Measurements from ENCODE around the gene IFNL4.
"Not testable (repeated sequence)": the region's sequence is repeated elsewhere in the genome, so short reads cannot be mapped to it uniquely, and the experiment has no call there.

Gene IFNL4

GRCh38 chr19:39257227-39257626, 8.6 kb upstream of the IFNL4 start:
- ATAC-seq = no peak

GRCh38 chr19:39254531-39255345, 6.1 kb upstream of the IFNL4 start:
- DNase-seq (no peak), ATAC-seq (no peak)

More at GRCh38 chr19:39257227-39257626, 8.6 kb upstream of the IFNL4 start:
- no peak for DNase-seq

DNA sequence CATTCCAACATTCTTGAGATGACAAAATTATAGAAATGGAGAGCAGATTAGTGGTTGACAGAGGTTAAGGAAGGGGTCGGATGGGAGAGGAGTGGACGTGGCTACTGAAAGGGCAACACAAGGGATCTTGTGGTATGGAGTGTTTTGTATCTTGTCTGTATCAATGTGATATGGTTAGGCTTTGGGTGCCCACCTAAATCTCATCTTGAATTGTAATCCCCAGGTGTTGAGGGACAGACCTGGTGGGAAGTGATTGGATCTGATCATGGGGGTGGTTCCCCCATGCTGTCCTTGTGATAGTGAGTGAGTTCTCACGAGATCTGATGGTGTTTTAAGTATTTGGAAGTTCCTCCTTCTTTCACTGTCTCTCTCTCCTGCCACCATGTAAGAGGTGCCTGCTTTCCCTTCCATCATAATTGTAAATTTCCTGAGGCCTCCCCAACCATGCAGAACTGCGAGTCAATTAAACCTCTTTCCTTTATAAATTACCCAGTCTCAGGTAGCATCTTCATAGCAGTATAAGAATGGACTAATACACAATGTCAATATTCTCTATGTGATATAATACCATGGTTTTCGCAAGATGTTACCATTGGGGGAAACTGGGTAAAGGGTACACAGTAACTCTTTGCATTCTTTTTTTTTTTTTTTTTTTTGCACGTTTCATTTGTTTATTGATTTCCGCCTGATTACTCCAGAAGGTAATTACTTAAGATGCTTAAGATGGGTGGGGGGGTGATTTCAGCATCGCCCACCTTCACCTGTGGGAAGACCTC, 4.9 kb upstream of the IFNL4 start:
- DNase-seq = no peak
- no peak for ATAC-seq

- ATAC-seq = no peak
- no peak for DNase-seq
Observed at GRCh38 chr19:39252458-39252857, 3.8 kb upstream of the IFNL4 start.

GRCh38 chr19:39251846-39252245, 3.2 kb upstream of the IFNL4 start:
- ATAC-seq (no peak), DNase-seq (no peak)

DNA sequence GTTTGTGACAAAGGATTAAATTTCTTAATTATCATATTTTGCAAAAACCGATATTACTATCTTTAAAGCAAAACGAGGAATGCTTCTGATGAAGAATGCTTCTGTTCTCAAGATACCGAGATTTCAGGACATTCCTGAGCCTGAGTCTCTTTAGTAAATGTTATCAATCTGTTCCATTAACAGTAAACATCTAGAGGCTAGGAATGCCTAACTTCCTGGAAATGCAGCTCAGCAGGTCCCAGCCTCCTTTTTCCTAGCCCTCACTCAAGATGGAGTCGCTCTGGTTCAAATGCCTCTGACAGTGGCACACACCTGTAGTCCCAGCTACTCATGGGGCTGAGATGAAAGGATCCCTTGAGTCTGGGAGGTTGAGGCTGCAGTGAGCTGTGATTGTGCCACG, 2.4 kb upstream of the IFNL4 start:
- ATAC-seq (no peak), DNase-seq (no peak)

GRCh38 chr19:39247701-39248664, 673 bp downstream of the IFNL4 start:
- DNase-seq = no peak
- peak; percentile 19 for ATAC-seq

DNA sequence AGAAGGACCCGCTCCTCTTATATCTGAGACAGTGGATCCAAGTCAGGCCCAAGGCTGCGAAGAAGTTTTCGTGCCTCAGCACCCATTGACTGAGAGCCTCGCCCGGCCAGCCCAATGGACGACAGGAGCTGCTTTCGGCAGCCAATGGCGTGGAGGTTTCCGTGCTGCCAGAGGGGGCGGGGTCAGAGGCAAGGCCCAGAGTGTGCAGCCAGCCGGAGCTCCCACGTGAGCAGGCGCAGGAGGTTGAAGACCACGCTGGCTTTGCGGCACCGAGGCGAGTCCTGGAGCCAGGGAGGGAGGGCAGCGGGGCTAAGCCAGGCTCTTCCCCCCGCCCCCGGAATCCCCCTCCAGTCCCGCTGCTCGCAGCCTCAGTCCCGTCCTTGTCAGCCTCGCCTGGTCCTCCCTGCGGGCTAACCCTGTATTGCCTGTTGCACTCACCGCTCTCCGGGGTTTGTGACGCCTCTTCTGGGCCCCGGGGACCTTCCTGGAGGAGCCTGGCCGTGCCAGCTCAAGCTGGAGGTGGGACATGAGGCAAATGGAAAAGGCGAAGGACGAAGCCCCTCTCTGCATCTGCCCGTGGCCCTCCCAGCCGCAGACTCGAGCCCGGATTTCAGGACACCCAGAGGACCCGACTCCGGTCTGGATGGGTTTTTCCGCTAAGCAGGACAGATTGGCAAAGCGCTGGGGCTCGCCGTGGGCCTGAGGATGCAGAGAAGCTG, 1.5 kb downstream of the IFNL4 start:
- peak; percentile 36 for DNase-seq
- ATAC-seq = peak; percentile 41

DNA sequence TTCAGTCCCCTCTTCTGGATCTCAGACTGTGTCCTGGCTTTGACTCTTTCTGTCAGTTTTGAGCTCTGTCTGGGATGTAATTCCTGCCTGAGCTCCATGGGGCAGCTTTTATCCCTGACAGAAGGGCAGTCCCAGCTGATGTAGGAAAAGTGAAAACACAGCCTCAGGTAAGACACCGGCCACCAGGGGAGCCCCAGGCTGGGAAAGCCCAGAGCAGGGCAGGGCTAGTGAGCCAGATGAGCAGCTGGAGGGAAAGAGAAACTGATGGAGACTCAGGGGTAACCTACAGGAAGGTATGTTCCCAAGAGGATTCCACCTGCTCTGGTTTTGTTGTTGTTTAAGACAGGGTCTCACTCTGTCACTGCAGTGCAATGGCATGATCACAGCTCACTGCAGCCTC, 3.5 kb downstream of the IFNL4 start:
- ATAC-seq, DNase-seq: not testable (repeated sequence)

GRCh38 chr19:39244410-39245100, 4.1 kb downstream of the IFNL4 start, which contains the start of gene IFNL3:
IFNL3 (minus strand) TSS chr19:39245006; CDS start chr19:39244967, 39 bp downstream.
- DNase-seq, ATAC-seq: not testable (repeated sequence)

GRCh38 chr19:39243741-39244140, 4.9 kb downstream of the IFNL4 start:
- ATAC-seq, DNase-seq: not testable (repeated sequence)

DNA sequence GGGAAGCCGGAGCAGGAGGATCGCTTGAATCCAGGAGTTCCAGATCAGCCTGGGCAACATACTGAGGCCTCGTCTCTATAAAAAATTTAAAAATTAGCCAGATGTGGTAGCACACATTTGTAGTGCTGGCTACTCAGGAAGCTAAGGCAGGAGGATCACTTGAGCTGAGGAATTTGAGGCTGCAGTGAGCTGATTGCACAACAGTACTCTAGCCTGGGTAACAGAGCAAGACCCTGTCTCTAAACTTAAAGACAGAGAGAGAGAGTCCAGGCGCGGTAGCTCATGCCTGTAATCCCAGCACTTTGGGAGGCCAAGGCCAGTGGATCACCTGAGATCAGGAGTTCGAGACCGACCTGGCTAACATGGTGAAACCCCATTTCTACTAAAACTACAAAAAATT, 8.2 kb downstream of the IFNL4 start:
- no peak for ATAC-seq
- DNase-seq = no peak

GRCh38 chr19:39238944-39239343, 9.7 kb downstream of the IFNL4 start:
- ATAC-seq = no peak
- DNase-seq = no peak

DNA sequence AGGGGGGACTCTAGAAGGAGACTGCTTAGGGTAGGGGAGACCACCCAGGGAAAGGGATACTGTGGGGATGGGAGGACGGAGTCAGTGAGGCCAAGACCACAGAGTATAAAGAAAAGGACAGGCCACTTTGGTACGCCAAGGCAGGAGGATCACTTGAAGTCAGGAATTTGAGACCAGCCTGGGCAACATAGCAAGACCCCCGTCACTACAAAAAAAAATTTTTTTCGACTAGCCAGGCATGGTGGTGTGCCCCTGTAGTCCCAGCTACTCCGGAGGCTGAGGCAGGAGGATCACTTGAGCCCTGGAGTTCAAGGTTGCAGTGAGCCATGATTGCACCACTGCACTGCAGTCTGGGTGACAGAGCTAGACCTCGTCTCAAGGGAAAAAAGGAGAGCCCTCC, 10.4 kb downstream of the IFNL4 start:
- no peak for DNase-seq
- no peak for ATAC-seq

- peak; percentile 56 for DNase-seq
- ATAC-seq = peak; percentile 73
Observed at GRCh38 chr19:39237200-39238184, 11.2 kb downstream of the IFNL4 start.

DNA sequence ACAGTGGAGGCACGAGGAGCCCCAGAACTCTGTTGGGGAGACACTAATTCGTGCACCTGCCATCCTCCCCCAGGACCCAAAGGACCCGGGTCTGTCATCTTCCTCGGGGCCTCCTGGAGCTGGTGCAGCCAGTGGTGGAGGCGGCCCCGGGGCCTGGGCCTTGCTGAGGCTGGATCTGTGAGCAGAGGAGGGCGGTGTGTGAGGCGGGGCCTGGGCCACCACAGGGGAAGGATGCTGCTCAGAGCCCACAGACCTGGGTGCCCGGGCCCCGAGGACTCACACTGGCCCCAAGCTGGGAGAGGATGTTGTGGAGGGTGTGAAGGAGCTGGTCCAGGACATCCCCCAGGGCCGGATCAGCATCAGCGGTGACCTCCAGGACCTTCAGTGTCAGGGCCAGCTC, 12.1 kb downstream of the IFNL4 start:
- DNase-seq (peak; percentile 43), ATAC-seq (peak; percentile 64)

GRCh38 chr19:39232708-39233107, 15.9 kb downstream of the IFNL4 start:
- ATAC-seq = no peak
- no peak for DNase-seq

DNA sequence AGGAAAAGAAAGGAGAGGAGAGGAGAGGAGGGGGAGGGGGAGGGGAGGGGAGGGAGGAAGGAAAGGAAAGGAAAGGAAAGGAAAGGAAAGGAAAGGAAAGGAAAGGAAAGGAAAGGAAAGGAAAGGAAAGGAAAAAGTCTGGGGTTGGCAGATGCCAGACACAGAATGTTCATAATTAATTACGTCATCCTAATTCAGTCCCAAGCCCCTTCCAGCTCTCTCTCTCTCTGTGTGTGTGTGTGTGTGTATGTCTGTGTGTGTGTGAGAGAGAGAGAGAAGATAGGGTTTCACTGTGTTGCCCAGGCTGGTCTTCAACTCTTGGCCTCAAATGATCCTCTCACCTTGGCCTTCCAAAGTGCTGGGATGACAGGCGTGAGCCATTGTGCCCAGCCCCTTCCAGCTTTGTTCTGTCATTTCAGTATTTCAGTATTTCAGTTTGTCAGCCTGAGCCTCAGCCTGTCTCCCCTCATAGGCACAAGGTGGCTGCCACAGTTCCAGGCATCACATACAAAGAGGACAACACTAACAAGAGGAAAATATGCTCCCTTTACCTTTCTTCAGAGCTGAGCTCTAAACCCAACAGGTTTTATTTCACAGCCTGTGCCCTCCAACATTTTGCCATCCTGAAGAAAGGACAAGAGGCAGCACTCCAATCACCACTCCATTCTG, 18.4 kb downstream of the IFNL4 start:
- ATAC-seq (no peak), DNase-seq (no peak)

DNA sequence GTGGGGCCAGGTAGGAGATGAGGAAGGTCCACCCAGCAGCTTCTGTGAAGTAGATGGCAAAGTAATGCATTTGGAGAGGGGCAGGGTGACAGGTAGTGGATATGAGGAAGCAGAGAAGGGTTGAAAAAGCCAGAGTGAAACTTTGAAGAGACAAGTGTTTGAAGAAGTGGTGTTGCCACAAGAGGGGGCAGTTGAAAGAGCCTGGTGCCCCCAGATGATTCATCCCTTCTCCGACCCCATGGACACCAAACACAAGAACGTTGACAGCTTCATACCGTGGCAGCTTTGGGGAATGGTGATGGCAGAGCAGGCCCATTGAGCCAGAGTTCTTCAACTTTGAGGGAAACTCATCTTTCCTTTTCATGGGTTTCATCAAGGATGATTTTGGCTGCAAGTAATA, 23.7 kb downstream of the IFNL4 start:
- ATAC-seq = no peak
- DNase-seq = no peak

All from stimulated activated naive CD8-positive, alpha-beta T cell treated with anti-CD3 and anti-CD28 coated beads, Interleukin-15, Interleukin-2, amounts not matched to agents 100 U/mL and 50 U/mL, for 24 hours (primary cell).